OCI-LY1 (cell line): ENCODE data around the gene KIFC3.

ENCODE experiments used
- CTCF ChIP-seq: fragments of 200-600 bp; sonication (generic), shearing (Covaris generic); IDR thresholded peaks from 2 replicates; pipeline ENCODE4 v1.5.1; 2017; ENCODE audit warnings: mild to moderate bottlenecking, antibody characterized with exemption, low read length, moderate library complexity, mixed read lengths
- EZH2 ChIP-seq: fragments of 200-600 bp; sonication (generic), shearing (Covaris generic); IDR thresholded peaks from 2 replicates; pipeline ENCODE4 v1.8.0; 2017; ENCODE audit warnings: borderline replicate concordance, mixed run types, mild to moderate bottlenecking, antibody characterized with exemption, low read length, moderate library complexity, mixed read lengths

GRCh38 chr16:57755726-57756423, 46.4 kb downstream of the KIFC3 start:
- TF ChIP-seq CTCF (no peak), EZH2 (no peak)
